GM21390 (cell line): ENCODE measurements around the gene DPY19L1.
"Not testable (repeated sequence)": the region's sequence is repeated elsewhere in the genome, so short reads cannot be mapped to it uniquely, and the experiment has no call there.

Experiments used
- ATAC-seq: cut with Tn5 transposase; IDR thresholded peaks from one replicate; pipeline ENCODE4 v1.9.1; 2021; ENCODE audit not compliant: unreplicated experiment

Gene DPY19L1

DNA sequence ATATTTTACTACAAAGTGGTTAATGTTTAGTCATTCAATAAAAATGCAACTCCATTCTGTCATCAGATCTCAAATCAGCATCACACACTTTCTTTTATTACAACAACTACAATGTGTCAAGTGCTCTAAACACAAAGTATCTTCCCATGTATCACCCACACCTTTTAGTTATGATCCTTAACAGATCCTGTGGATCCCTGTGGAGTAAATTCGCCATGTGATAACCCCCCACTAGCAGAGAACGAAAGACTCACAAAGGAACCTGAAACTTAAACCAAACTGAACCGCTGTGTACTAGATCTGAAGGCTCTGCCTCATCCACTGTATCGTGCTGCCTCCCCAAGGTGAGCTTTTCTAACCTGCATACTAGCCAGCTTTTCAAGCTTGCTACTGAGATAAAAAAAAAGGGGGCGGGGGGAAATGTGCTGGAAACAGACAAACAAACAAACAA lies 1.7 kb downstream of the DPY19L1 start:
- ATAC-seq, result no peak

GRCh38 chr7:35032166-35032565 lies 5.1 kb downstream of the DPY19L1 start:
- no peak for ATAC-seq

- no peak for ATAC-seq
These were observed 6.4 kb downstream of the DPY19L1 start for GRCh38 chr7:35030848-35031247.

DNA sequence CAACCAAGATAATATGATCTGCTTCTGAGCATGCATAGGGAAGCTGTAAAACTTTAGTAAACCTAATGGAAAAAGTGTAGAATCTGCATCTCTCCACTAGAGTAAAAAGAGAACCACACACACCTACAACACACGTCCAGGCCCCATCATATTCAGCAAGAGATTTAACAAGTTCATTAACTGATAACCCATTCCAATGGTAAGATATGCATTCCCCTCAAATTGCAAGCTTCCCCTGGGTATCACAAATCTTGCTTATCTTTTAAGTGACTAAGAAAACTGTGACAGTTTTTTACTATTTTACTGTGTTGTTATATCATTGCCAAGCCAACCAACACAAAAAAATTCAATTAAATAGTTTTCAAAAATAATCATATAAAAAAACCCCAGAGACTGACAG lies 8.0 kb downstream of the DPY19L1 start:
- ATAC-seq, result no peak

DNA sequence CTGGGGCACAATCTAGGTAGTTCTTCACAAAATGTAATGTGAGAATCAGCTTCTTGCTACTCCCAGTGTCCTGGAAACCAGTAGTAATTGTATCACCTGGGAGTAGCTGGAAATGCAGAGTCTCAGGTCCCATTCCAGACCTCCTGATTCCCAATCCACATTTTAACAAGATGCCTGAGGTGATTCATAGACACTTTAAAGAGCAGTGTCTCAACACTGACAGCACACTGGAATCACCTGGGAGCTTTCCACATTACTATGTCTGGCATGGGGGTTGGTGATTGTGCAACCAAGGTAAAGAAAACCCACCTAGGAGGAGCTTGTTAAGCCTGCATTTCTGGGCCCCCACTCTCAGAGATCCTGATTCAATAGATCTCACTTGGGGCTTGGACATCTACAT lies 11.1 kb downstream of the DPY19L1 start:
- ATAC-seq, result no peak

DNA sequence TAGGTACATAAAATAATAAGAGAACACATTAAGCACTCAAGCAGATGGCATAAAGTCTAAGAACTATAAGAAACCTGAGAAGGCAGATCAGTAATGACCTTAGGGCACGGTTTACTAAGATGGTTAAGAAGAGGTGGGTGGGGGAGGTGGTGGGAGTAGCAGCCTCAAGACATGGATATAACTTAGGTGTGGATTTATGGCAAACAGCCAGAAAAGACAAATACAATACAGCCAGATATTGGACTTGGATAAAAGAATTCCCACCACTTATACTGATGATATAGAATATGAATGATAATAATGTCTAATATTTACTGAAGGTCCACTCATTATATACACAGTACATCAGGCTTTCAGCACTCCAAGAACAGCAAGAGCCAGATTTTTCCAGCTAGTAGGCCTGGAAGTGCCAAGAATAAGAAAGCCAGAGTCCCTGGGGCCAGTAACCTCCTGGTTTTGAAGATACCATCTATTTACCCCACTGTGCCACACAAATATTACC lies 11.9 kb downstream of the DPY19L1 start:
- no peak for ATAC-seq

GRCh38 chr7:35024298-35024697 lies 13.0 kb downstream of the DPY19L1 start:
- ATAC-seq, result peak; percentile 59

GRCh38 chr7:35022725-35023124 lies 14.6 kb downstream of the DPY19L1 start:
- no peak for ATAC-seq

DNA sequence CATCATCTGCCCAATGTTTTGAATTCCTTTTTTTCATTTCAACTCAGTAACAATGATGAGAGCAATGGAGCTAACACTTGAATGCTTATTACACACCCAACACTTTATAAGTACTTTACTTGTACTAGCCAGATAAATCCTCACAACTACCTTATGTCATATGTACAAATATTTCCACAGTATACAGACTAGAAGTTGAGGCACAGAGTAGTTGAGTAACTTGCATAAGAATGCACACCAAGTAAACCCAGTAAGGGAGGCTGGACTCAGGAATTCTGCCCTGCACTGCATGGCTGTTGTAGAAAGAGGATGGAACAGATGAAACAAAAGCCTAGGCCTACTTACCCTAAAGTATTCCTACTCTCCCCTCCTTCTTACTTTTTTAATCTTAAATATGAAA lies 15.8 kb downstream of the DPY19L1 start:
- ATAC-seq, result no peak

DNA sequence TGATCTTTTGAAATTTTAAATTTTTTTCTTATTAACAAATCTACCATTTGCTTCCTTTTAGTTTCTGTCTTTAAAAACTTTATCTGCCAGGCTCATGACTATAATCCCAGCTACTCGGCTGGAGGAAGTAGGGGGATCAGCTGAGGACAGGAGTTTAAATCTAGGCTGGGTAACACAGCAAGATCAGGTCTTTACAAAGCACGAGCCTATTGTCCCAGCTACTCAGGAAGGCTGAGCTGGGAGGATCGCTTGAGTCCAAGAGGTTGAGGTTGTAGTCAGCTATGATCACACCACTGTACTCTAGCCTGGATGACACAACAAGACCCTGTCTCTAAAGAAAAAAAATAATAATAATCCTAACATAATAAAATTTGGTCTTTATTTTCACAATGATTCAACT lies 17.5 kb downstream of the DPY19L1 start:
- ATAC-seq, result no peak

DNA sequence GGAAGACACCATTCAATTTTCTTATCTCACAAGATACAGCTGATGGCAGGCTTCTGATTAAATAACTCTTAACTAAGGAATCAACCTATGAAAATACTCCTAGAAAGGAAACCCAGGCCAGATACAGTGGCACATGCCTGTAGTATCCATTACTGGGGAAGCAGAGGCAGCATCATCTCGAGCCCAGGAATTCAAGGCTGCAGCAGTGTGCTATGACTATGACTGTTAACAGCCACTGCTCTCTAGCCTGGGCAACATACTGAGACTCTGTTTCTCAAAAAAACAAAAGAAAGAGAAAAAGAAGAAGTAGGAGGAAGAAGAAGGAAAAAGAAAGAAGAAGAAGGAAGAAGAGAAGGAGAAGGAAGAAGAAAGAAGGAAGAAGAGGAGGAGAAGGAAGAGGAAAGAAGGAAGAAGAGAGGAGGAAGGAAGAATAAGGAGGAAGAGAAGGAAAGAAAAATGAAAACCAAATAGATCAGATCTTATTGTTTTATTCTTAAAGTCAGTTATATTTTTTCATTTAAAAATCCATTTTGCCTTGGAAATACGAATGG lies 18.0 kb downstream of the DPY19L1 start:
- no peak for ATAC-seq

GRCh38 chr7:35015346-35015859 lies 21.9 kb downstream of the DPY19L1 start:
- ATAC-seq, result no peak

DNA sequence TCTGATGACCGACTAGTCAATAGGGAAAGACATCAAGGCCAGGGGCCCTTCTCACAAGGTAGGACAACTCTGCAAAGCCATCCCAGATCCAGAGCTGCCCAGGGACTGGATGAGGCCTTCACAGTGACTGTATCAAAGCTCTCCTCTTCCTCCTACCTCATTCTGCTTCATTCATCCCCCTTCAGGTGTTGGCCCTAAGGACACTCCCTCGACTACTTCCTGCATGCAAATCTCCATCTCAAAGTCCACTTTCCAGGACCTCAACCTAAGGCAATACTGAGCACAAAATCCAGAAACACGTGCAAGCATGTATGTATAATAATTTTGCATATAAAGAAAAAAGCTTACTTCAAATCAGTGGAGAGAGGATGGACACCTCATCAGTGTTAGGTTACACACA lies 25.1 kb downstream of the DPY19L1 start:
- ATAC-seq, result no peak

GRCh38 chr7:35011085-35011484 lies 26.2 kb downstream of the DPY19L1 start:
- no peak for ATAC-seq

DNA sequence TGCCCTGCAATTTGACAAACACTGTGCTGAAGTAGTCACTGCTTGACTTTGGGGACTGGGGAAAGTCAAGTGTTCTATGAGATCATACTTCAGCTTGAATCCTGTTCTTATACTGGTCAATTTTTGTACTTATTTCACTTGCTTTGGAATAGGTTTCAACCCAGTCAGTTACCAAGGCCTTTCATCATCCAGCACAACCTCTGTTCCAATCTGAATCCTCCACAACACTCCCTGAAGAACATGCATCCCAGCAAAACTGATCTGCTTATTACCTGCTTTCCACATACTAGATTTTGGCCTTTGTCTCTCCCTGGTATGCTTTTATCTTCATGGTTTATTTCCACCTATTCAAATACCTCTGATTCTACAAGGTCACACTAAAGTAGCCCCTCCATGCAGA lies 29.5 kb downstream of the DPY19L1 start:
- ATAC-seq, result no peak

DNA sequence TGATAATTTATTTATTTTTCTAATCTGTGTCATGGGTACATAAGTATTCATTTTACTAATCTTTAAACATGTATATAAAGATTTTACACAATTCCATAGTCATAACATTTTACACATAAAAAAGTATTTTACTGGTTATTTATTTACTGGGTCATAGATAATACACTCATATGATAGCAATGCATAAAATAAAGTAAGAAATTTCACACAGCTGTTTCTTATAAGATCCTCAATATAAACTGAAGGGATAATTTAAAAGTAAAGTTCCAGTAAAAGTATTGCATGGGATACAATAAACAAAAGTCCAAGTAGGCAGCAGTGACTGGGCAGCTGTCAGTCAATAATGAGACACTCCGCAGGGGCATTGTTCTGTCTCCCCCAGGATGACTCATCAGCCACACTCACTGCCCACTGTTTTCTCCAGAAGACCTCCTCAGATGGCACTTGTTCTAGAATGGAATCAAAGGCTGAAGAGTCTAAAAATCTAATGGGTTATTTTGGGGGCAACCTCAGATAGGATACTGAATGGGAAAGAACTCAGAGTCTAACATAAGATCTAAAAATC lies 32.7 kb downstream of the DPY19L1 start:
- ATAC-seq, result no peak

- ATAC-seq, result no peak
These were observed 33.5 kb downstream of the DPY19L1 start for GRCh38 chr7:35003679-35004303.

- ATAC-seq, result not testable (repeated sequence)
These were observed 34.1 kb downstream of the DPY19L1 start for GRCh38 chr7:35003177-35003650.

DNA sequence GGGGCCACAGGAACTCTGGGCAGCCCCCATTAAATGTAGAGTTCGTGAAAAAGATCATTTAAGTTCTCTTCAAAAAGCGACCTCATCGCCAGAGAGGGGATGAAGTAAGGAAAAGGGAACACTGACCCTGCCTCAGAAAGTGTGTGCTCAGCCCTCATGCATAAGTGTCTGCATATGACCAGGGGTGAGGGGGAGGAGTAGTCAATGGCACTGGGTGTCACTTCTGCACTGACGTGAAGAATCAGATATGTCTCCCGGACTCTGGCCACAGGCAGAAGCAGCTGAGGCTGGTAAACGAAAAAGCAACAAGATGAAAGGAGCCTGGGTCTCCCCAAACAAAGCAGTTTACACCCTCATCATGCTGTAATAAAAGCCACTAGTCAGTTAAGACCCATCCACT lies 39.0 kb downstream of the DPY19L1 start:
- not testable (repeated sequence) for ATAC-seq

- not testable (repeated sequence) for ATAC-seq
These were observed 40.7 kb downstream of the DPY19L1 start for GRCh38 chr7:34996423-34997090.

DNA sequence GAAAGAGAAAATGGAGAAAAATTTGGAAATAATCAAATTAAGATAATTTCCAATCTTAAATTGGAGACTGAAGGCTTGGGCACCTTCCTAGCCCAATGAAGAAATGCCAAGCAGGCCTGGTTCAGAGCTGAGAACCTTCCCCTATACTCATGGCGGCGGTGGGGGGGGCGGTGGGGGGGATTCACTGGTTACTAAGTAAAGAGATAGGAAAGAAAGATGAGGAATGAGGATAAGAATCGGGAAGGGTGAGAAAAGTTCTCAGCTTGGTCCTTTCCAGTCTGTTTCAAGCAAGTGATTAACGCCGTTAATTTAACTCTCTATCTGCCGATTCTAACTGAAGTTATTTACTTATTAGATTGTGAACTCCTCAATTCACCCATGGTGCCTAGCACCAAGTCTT lies 41.5 kb downstream of the DPY19L1 start:
- ATAC-seq, result no peak
